ENCODE data around the gene IRX6. TPM values are rescaled to one million over a fixed set of nuclear protein-coding genes. Genes with fewer than 3 reads are reported as not detected.

Gene IRX6
- total RNA-seq, 1 donor from 2014 or later, result not detected

- H3K27me3 ChIP-seq (ENCODE audit: control insufficient read depth, insufficient read depth, low read length), result no peaks in the 10 kb centered on the region
- no peak overlapping the region for H3K4me3 ChIP-seq (ENCODE audit: low read depth, low read length)
- DNase-seq (ENCODE audit: low read depth) (no peak), FAIRE-seq (no peak)
- TF ChIP-seq, protein P1, sequence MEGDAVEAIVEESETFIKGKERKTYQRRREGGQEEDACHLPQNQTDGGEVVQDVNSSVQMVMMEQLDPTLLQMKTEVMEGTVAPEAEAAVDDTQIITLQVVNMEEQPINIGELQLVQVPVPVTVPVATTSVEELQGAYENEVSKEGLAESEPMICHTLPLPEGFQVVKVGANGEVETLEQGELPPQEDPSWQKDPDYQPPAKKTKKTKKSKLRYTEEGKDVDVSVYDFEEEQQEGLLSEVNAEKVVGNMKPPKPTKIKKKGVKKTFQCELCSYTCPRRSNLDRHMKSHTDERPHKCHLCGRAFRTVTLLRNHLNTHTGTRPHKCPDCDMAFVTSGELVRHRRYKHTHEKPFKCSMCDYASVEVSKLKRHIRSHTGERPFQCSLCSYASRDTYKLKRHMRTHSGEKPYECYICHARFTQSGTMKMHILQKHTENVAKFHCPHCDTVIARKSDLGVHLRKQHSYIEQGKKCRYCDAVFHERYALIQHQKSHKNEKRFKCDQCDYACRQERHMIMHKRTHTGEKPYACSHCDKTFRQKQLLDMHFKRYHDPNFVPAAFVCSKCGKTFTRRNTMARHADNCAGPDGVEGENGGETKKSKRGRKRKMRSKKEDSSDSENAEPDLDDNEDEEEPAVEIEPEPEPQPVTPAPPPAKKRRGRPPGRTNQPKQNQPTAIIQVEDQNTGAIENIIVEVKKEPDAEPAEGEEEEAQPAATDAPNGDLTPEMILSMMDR (IDR thresholded peaks at IDR 0.05; ENCODE audit: insufficient read depth, low read length, severe bottlenecking), result no peak
- H3K36me3 ChIP-seq (ENCODE audit: control insufficient read depth, insufficient read depth, low read length), result no peaks in the 10 kb centered on the region
Measured at GRCh38 chr16:55338646-55339045, 14.6 kb downstream of the IRX6 start.

DNA sequence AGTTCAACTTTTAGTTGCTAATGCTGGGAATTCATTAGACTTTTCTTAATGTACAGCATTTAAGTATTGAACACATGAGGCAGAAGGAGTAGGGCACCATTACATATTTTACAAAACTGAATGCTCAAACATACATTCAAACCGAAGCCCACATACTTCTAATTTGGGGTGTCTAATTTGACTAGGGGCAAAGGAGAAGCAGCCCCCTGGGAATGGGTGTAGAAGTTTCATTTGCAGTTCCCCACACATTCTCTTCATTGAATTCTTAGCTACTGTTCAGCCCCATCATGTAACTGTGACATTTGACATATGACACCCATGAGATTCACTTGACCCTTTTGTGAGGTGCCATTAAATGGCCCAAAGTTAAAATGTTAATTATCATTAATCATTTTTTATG is 16.4 kb downstream of the IRX6 start:
- no peak for FAIRE-seq
- TF ChIP-seq, protein P1 (IDR thresholded peaks at IDR 0.05; ENCODE audit: insufficient read depth, low read length, severe bottlenecking), result no peak
- no peaks in the 10 kb centered on the region for H3K27me3 ChIP-seq (ENCODE audit: control insufficient read depth, insufficient read depth, low read length)
- DNase-seq (ENCODE audit: low read depth), result no peak
- H3K36me3 ChIP-seq (ENCODE audit: control insufficient read depth, insufficient read depth, low read length), result no peaks in the 10 kb centered on the region
- no peak overlapping the region for H3K4me3 ChIP-seq (ENCODE audit: low read depth, low read length)

DNA sequence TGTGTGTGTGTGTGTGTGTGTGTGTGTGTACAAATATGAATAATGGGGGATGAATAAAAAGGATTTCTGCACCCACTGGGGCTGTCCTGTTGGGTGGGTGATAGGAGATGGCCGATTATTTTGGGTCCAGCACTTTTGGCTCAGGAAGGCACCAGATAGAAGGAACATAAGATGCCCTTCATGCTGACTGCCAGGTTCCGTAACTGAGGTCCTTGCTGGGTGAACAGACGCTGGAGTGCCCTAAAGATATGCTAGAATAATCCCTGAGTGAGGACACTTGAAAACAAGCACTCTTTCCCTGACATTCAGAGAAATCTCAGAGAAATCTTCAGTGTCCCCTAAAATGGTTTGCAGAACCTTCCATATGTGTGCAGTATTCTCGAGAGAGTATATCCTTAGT is 17.7 kb downstream of the IRX6 start:
- FAIRE-seq, result no peak
- no peaks in the 10 kb centered on the region for H3K27me3 ChIP-seq (ENCODE audit: control insufficient read depth, insufficient read depth, low read length)
- DNase-seq (ENCODE audit: low read depth), result no peak
- no peak overlapping the region for H3K4me3 ChIP-seq (ENCODE audit: low read depth, low read length)
- H3K36me3 ChIP-seq (ENCODE audit: control insufficient read depth, insufficient read depth, low read length), result no peaks in the 10 kb centered on the region
- TF ChIP-seq, protein P1 (IDR thresholded peaks at IDR 0.05; ENCODE audit: insufficient read depth, low read length, severe bottlenecking), result no peak

GRCh38 chr16:55346475-55346874 is 22.5 kb downstream of the IRX6 start:
- TF ChIP-seq, protein P1 (IDR thresholded peaks at IDR 0.05; ENCODE audit: insufficient read depth, low read length, severe bottlenecking), result no peak
- no peak for FAIRE-seq
- Histone ChIP-seq H3K4me3 (ENCODE audit: low read depth, low read length) (no peak overlapping the region), H3K36me3 (ENCODE audit: control insufficient read depth, insufficient read depth, low read length) (no peaks in the 10 kb centered on the region), H3K27me3 (ENCODE audit: control insufficient read depth, insufficient read depth, low read length) (no peaks in the 10 kb centered on the region)
- no peak for DNase-seq (ENCODE audit: low read depth)

GRCh38 chr16:55349867-55350266 is 25.9 kb downstream of the IRX6 start:
- TF ChIP-seq, protein P1 (IDR thresholded peaks at IDR 0.05; ENCODE audit: insufficient read depth, low read length, severe bottlenecking), result no peak
- H3K27me3 ChIP-seq (ENCODE audit: control insufficient read depth, insufficient read depth, low read length), result no peaks in the 10 kb centered on the region
- FAIRE-seq, result no peak
- no peak overlapping the region for H3K4me3 ChIP-seq (ENCODE audit: low read depth, low read length)
- no peak for DNase-seq (ENCODE audit: low read depth)
- H3K36me3 ChIP-seq (ENCODE audit: control insufficient read depth, insufficient read depth, low read length), result no peaks in the 10 kb centered on the region

DNA sequence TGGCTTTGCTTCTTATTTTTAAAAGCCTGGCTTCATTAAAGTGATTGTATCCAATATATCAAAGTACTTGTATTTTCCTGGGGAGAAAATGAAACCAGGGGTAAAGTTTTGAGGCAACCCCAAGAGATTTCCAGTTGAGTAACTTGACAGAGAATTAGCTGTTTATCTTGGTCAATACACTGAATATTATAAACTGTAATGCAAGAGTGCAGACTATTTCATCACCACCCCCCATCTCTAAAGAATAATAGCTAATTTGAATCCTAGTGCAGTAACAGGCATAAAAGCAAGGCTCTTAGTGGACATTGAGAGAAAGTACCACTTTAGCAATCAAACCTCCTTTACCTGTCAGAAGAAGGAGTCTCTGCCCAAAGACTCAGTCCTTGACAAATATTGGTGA is 27.0 kb downstream of the IRX6 start:
- DNase-seq (ENCODE audit: low read depth) (no peak), FAIRE-seq (no peak)
- Histone ChIP-seq H3K36me3 (ENCODE audit: control insufficient read depth, insufficient read depth, low read length) (no peaks in the 10 kb centered on the region), H3K4me3 (ENCODE audit: low read depth, low read length) (no peak overlapping the region), H3K27me3 (ENCODE audit: control insufficient read depth, insufficient read depth, low read length) (no peaks in the 10 kb centered on the region)
- TF ChIP-seq, protein P1 (IDR thresholded peaks at IDR 0.05; ENCODE audit: insufficient read depth, low read length, severe bottlenecking), result no peak

Data from bronchial epithelial cell (primary cell).